GM21723 (cell line): ENCODE data around the gene LMCD1.
"Not testable (repeated sequence)": the region's sequence is repeated elsewhere in the genome, so short reads cannot be mapped to it uniquely, and the experiment has no call there.

Experiments
- ATAC-seq: cut with Tn5 transposase; IDR thresholded peaks from one replicate; pipeline ENCODE4 v1.9.1; 2021; ENCODE audit warnings: mild to moderate bottlenecking, moderate library complexity; ENCODE audit not compliant: unreplicated experiment

Gene LMCD1

GRCh38 chr3:8579943-8580342, 78.3 kb downstream of the LMCD1 start:
- ATAC-seq = no peak

DNA sequence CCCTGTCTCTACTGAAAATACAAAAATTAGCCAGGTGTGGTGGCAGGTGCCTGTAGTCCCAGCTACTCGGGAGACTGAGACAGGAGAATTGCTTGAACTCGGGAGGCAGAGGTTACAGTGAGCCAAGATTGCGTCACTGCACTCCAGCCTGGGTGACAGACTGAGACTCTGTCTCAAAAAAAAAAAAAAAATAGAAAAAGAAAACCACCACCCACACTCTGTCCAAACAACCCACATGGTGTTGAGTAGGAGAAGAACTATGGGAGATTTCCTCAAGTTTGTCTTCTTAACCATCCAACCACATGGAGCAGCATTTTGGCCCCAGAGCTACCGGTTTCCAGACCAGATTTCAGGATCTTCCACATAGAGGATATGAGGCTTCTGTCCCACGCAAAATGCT, 78.8 kb downstream of the LMCD1 start:
- ATAC-seq = not testable (repeated sequence)

DNA sequence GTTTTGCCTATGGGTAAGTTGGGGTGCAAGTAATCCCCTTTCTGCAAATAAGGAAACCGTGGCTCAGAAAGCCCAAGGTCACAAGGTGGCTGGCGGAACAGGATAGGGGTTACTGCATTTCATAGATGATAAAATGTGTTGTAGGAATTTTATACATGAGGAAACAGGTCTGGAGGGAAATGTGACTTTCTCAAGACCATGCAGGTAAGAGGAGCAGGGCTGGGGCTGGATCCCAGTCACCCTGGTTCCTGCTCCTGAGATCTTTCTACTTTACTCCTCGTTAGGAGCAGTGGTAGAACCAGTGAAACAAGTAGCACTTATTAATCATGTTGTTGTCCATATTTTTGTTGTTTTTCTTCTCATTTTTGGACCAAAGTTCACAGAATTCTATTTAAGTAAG, 79.8 kb downstream of the LMCD1 start:
- ATAC-seq = no peak

DNA sequence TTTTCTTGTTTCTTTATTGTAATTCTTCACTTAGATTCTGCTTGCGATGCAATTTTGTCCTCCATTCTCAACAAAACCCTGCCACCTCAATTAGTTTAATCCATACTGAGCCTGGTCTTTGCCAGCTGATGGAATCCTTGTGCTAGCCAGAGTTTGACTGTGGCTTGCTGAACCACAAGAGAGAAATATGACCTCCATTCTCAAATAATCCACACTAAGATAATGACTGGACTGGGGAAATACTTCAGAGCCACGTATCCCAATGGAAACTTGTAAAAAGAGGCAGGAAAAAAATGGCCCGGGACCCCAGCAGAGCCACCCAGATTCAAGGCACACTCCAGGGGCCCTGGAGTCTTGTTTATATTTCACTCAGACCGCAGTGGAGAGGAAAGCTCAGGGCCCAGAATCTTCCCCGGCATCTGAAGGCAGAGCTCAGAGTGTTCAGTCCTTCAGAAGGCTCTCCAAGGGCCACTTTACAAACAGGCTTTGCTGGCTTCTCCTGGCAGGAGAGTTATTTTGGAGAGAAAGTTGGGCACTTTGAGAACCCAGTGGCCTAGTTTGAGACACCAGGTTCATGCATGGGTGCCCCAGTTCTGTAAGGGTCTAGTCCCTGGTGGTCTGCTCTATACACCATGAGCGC, 80.3 kb downstream of the LMCD1 start:
- ATAC-seq = no peak

GRCh38 chr3:8584661-8585060, 83.0 kb downstream of the LMCD1 start:
- ATAC-seq = no peak

DNA sequence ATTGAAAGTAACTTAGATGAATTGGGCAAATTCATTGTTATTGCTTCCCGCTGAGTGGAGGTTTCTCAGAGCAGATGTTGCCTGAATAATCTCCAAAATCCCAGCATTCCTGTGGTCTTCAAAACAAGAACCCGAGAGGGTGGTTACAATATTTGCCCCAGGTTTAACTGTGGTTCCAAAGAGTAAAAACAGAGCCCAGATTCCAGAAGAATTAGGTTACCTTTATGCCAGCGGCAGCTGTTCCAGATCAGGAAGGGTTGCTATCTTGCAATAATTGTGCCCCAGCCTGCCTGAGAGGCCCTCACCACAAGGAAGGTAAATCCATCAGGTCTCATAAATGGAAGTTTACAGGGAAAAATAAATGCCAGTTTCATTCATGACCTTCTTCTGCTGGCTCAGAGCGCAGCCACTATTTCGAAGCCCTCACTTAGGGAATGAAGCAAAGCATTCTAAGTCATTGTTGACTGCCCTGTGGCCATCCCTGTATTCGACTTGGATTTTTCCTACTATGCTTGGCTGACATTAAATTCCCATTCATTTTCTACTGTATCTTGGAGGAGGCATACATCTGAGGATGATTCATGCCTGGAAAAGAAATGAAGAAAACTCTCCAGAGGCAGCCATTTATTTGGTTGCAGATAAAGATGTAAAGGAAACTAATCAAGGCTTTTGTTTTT, 88.4 kb downstream of the LMCD1 start:
- no peak for ATAC-seq

- ATAC-seq = no peak
These were observed 91.6 kb downstream of the LMCD1 start for GRCh38 chr3:8593021-8593827.

DNA sequence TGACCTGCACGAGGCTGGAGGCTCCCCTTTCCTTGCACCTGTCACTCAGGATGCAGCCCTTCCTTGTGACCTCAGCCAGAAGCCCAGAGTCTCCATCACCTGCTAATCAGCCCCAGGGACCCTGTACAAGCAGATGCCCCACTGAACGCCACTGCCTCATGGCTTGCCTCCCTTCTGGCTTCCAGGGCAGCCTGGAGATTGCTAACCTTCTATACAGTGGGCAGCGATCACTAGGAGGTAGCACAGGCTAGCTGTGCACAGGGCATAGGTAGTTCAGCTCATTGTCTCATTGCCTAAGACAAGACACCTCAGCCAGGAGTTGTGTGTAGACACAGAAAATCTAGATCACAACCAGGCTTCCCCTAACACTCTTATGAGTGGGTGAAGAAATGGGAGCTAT, 93.6 kb downstream of the LMCD1 start:
- no peak for ATAC-seq

- ATAC-seq = no peak
These were observed 94.1 kb downstream of the LMCD1 start for GRCh38 chr3:8595695-8596115.

DNA sequence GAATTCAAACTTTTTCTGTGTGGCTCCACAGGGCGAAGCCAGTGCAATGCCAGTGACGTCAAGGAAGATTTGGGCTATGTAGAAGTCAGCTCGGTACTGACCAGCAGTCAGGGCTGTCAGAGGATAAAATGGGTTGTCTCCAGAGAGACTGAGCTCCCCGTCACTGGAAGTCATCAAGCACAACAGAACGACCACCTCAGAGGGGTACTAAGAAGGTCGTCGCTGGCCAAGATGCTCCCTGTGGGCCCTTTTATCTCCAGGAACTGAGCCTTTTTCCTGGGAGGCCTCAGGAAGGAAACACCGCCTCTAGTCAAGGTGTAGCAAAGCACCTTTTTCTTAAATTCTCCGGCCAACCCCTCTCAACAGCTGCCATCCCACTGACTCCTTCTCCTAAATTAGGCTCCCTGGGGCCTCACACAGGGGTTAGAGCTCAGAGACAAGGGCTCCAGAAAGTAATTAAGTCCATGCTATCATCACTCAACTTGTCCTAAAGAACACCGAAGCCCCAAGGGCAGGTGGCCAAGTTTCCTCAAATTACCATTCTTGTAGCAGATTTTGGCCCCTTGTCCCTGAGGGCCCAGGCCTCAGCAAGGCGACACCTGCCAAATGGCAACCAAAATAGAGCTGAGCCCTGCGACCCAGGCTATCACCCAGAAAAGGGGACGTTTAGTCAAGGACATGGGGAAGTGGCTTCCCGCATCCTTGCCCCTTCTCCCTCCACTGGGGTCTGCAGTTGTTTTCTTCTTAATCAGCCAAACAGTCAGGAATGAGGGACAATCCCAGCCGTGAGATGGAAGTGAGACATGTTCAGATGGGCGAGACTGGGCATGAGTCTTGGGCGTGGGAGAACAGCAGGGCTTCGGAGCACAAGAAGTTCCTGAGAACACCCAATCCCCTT, 94.9 kb downstream of the LMCD1 start:
- ATAC-seq = no peak

DNA sequence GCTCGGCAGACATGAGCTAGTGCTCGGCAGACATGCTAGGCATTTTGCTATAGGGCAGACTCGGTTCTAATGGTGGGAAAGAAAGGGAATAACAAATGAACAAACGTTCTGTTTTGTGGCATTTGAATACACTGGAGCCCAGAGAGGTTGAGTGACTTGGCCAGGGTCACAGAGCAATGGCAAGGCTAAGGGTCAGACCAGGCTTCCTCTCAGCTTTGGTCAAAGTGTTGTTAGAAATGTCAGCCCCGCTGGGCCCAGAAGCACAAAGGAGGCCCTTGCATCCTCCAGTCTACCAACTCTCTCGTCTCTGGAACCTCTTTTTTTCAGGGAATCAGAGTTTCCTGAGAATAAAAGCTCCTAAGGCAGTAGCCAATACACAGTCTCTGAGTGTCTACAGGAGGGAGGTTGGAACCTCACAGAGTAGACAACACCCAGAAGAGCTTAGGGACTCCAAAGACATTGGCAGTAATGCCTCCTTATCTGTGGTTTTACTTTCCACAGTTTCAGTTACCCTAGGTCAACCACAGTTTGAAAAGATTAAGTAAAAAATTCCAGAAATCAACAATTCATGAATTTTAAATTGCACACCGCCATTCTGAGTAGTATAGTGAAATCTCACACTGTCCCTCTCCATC, 95.7 kb downstream of the LMCD1 start:
- no peak for ATAC-seq

GRCh38 chr3:8599146-8599545, 97.5 kb downstream of the LMCD1 start:
- no peak for ATAC-seq

- ATAC-seq = no peak
These were observed 98.8 kb downstream of the LMCD1 start for GRCh38 chr3:8600457-8600856.

- ATAC-seq = no peak
These were observed 101.6 kb downstream of the LMCD1 start for GRCh38 chr3:8603115-8603710.

DNA sequence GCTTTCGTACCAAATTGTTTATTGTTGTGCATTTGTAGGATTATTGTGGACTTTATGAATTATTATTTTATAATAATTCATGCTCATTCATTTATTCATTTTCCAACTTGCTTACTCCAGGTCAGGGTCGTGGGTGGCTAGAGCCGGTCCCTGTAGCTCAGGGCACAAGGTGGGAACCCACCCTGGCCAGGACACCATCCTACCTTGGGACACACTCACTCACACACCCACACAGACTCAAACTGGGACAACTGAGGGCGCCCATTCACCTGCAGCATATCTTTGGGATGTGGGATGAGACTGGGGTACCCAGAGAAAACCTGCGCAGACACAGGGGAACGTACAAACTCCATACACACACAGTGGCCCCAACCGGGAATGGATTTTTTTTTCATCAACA, 102.4 kb downstream of the LMCD1 start:
- ATAC-seq = no peak

DNA sequence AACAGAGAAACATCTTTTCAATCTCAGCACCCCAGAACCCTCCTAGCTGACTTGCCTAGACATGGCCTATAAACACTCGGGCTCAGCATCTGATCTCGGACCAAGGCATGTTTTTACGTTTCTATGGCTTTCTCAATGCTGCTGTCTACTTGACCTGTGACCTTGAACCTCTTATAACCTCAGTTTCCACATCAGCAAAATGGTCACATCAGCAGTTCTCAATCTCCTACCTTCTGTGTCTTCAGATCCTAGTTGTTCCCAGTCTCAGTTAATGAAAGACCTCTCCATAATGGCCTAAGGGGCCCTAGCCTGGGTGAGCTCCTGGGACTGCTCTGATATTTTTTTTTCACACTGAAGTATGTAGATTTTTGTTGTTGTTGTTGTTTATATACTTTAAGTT, 103.4 kb downstream of the LMCD1 start:
- no peak for ATAC-seq

- ATAC-seq = no peak
These were observed 105.1 kb downstream of the LMCD1 start for GRCh38 chr3:8606701-8607231.

DNA sequence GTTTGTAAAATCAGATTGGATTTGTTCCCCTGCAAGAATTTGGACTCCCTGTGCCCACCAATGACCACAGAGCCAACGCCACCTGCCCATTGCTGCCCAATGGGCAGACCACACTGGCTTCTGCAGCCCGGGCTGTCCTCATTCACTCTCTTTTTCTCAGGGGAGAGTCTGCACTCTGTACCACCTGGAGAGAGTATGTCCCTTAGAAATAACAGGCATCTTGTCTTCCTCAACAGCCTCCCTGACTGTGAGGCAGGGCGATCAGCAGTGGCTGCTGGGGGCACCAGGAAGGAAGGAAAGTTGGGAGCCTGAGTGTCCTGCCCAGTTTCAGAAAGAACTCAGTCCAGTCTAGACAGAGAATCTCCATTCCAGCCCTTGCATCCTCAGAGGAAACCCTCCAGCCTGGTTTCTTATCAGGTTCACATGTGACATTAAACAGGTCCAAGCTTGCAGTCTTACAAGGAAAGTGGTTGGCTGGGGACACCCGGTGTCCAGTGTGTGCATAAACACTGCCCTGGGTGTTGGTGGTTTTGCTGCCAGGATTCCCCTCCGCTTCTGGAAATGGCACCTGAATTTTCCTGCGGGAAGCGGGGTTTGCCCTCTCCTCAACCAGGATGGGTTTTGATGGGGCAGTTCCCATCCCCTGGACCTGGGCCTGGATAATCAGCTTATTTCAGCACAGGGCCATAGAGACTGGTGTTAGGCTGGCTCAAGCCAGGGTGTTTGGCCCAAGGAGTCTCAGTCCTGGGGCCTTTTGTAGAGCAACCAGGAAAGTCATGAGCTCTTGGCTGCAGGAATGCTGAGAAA, 105.8 kb downstream of the LMCD1 start:
- peak; percentile 51 for ATAC-seq
